Measurements from ENCODE around the gene HMGXB3.

HMGXB3 gene

DNA sequence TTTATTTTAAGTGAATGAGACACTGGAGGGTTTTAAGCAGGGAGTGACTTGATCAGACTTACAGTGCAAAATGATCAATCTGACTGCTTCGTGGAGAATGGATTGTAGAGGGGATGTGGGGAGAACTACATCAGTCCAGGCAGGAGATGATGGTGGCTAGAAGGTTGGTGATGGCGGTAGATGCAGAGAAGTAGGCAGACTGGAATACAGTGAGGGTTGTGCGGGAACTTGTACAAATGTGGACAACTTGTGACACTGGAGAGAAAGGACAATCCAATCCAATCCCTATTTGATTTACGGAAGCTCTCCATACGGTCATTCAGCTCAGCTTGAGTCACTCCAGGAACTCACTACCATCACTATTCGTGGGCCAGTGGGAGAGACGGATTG lies 678 bp upstream of the HMGXB3 start:
- TF ChIP-seq, protein P1, sequence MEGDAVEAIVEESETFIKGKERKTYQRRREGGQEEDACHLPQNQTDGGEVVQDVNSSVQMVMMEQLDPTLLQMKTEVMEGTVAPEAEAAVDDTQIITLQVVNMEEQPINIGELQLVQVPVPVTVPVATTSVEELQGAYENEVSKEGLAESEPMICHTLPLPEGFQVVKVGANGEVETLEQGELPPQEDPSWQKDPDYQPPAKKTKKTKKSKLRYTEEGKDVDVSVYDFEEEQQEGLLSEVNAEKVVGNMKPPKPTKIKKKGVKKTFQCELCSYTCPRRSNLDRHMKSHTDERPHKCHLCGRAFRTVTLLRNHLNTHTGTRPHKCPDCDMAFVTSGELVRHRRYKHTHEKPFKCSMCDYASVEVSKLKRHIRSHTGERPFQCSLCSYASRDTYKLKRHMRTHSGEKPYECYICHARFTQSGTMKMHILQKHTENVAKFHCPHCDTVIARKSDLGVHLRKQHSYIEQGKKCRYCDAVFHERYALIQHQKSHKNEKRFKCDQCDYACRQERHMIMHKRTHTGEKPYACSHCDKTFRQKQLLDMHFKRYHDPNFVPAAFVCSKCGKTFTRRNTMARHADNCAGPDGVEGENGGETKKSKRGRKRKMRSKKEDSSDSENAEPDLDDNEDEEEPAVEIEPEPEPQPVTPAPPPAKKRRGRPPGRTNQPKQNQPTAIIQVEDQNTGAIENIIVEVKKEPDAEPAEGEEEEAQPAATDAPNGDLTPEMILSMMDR (IDR thresholded peaks at IDR 0.05; ENCODE audit: low read depth, low read length) = no peak
- peak overlapping the region; percentile 93 for H3K4me3 ChIP-seq (ENCODE audit: low read depth, low read length)

DNA sequence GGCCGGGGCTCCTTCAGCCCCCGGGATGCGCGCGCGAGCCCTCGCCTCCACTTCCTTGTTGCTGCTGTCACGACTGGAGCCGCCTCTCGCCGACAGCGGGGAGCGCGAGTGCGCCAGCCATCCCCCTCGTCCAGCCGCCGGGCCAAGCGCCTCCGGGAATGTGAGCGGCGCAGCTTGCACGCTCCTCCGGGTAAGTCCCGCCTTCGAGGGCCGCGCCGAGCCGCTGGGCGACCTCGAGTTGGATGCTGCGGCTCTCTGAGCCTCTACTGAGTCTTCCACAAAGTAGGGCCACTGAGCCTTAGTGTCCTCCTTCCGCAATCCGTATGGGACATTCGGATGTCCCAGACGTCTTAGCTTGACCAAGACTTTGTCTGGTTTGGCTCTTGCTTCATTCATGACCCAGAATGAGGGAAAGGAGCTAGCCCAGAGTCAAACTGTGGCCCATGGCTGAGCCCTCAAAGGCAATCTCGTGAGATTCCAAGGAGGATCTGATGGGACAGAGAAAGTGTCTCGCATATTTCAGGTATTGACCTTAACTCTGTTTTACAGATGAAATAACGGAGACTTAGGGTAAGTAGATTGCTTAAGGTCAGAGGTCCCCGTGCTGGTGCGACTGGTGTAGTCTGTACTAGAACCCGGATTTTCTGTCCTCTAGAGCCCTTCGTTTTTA lies 586 bp downstream of the HMGXB3 start:
- TF ChIP-seq, protein P1 (IDR thresholded peaks at IDR 0.05; ENCODE audit: low read depth, low read length) = no peak
- peak overlapping the region; percentile 93 for H3K4me3 ChIP-seq (ENCODE audit: low read depth, low read length)

DNA sequence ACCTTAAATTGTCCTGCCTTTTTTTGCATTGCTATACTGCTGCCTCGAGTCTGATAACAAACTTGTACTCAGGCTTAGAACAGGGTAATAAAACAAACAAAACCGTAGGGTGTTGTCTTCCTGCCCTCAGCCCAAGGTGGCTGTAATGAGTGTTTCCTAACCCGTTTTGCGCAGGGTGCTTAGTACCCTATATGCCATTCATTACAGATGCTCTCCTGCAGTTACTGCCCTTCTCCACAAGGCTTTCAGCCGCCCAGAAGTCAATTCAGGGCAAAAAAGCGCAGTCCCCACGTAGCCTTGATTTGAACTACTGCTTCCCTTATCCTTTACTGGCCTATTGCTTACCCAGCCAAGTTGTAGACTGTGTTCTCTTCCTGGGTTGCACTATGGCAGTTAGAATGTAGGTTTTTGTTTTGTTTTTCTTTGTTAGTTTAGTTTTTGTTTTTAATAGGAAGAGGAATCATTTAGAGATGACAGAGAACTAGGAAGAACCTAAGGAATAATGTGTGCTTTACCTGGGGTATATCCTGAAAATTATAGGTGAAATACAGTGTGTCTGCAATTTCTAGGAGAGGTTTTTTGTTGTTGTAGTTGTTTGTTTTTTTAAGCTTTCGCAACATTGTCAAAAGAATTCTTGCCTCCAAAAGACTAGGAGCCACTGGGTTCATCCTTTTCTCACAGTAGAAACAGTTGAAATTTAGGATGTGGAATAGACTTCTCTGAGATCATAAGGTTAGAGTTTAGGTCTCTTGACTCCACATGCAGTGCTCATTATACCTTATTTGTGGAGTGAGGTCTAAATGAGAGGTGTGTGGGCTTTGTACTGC lies 1.3 kb downstream of the HMGXB3 start:
- TF ChIP-seq, protein P1 (IDR thresholded peaks at IDR 0.05; ENCODE audit: low read depth, low read length) = peak; percentile 52
- H3K4me3 ChIP-seq (ENCODE audit: low read depth, low read length) = peak overlapping the region; percentile 93

DNA sequence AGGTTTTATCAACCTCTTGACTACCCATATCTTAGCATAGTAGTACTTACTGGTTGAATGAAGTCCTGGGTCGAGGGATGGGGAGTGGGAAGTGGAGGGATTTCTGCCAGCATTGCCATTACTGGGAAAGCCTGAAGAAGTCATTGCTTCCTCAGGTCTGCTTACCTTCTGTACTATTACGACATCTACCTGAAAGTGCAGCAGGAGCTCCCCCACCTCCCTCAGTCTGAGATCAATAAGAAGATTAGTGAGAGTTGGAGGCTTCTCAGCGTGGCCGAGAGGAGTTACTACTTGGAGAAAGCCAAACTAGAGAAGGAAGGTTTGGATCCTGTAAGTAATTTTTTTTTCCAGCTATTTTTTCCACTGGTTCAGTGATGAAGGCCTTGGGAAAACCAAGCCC lies 5.8 kb downstream of the HMGXB3 start:
- no peak overlapping the region for H3K4me3 ChIP-seq (ENCODE audit: low read depth, low read length)
- TF ChIP-seq, protein P1 (IDR thresholded peaks at IDR 0.05; ENCODE audit: low read depth, low read length) = no peak

DNA sequence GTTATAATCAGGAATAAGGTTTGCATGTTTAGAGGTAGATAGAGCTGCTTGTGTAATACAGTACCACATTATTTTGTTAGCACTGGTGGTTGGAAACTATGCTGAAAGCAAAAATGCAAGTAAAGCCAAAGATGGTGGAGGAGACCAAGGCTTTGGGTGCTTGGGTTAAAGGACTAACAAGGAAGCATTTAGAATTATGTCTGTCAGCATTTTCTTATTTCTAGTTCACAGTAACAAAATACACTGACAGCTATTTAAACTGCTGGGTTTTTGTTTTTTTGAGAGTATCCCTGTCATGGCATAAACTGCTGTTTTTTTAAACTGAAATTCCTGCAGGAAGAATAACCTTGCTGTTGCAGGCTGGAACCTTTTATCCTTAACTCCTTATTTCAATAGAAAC lies 6.5 kb downstream of the HMGXB3 start:
- no peak overlapping the region for H3K4me3 ChIP-seq (ENCODE audit: low read depth, low read length)
- TF ChIP-seq, protein P1 (IDR thresholded peaks at IDR 0.05; ENCODE audit: low read depth, low read length) = no peak

DNA sequence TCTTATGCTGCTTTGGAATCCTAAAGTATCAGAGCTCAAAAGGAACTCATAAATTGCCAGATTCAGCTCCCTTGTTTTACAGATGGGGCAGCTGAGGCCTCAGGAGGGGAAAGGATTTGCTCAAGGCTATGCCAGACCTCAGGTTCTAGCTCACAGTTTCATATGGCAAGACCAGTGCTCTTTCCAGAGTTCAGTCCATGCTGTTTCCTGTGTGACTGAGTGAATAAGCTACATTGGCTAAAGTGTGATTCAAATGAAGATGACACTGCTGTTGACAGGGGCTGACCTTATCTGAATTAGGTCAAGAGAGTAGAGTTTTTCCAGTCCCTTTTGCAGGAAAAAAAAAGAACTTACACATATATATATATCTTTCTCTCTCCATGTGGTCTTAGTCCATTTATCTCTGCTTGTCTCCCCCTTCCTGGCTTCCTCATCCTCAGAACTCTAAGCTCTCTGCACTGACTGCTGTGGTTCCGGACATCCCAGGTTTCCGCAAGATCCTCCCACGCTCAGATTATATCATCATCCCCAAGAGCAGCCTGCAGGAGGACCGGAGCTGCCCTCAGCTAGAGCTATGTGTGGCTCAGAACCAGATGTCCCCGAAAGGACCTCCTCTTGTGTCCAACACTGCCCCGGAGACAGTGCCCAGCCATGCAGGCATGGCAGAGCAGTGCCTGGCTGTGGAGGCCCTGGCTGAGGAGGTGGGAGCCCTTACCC lies 9.3 kb downstream of the HMGXB3 start:
- H3K4me3 ChIP-seq (ENCODE audit: low read depth, low read length) = no peak overlapping the region
- TF ChIP-seq, protein P1 (IDR thresholded peaks at IDR 0.05; ENCODE audit: low read depth, low read length) = no peak
